ENCODE data around the gene SNX19. TPM values are rescaled to one million over a fixed set of nuclear protein-coding genes. Genes with fewer than 3 reads are reported as not detected.

SNX19 gene
- total RNA-seq, 2 donors from 2014 or later, result 16.4 to 33.8 TPM

DNA sequence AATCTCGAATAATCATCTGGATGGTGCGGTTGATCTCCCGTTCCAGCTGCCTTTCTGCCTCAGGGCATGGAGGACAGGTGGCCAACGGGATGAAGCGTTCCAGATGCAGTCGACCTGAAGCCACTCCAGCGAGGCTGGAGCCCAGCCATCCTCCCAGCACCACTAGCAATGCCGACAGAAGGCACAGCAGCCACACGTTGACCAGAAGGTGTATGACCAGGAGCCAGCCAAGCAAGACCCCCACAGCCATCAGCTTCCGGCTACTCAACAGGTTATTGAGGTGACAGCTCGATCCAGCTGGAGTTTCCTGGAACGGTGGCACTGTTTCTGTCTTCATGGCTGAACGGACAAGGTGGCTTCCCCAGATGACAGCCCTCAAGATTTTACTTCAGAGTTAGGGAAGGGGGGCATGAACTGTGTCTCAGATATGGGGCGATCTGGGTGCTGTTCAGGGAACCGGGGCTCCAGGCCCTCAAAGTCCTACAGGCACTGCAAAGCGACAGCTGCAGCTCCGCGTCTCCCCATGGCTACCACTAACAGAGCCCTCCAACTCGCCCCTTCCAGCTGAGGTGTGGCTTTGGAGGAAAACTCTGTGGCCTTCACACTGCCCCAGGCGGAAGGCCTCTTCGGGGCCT is 559 bp downstream of the SNX19 start:
- Mint-ChIP-seq H3K27ac (peak overlapping the region; percentile 72), H3K36me3 (ENCODE audit: low read depth) (no peaks in the 10 kb centered on the region), H3K9me3 (no peaks in the 10 kb centered on the region), H3K4me1 (peaks cover 9% of the 10 kb centered on the region), H3K4me3 (peak overlapping the region; percentile 77), H3K27me3 (peaks cover 4% of the 10 kb centered on the region)
- ATAC-seq (replicated peaks), result no peak

DNA sequence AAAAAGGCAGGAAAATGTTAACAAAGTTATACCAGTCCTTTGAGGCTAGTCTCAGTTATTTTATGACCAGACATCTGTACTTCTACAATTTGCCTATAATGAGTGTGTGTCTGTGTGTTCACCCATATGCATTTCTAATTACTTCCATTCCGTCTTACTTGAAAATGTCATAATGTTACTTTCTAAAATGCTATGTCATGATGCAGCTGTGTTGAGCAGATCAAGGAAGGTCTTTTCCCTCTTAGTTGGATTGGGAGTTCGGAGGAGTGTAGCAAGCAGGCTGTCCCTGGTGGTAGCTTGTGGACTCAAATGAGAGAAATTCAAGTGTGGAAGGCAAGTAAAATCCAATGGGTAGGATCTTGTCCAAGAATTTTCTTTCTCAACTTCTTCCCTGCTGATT is 3.0 kb downstream of the SNX19 start:
- Mint-ChIP-seq H3K27ac (no peak overlapping the region), H3K4me1 (peaks cover 20% of the 10 kb centered on the region), H3K9me3 (no peaks in the 10 kb centered on the region), H3K36me3 (ENCODE audit: low read depth) (no peaks in the 10 kb centered on the region), H3K4me3 (no peak overlapping the region), H3K27me3 (no peaks in the 10 kb centered on the region)
- no peak for ATAC-seq (replicated peaks)

DNA sequence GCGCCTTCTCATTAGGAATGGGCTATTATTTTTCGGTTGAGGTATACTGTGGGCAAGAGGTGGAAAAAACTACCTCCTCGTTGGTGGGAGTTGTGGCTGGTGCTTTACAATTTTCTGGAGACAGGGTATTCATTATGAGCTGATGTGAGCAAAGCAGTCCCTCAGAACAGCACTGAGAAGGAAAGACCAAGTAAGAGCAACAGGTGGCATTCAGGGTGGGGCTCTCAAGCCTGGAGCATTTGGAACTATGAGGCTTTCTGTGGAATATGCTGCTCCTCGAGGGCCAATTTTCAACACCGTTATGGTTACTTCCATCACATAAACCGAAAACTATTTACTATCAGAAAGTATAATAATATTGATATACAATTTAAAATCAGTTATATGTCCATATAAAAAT is 3.7 kb downstream of the SNX19 start:
- Mint-ChIP-seq H3K27me3 (no peaks in the 10 kb centered on the region), H3K36me3 (ENCODE audit: low read depth) (no peaks in the 10 kb centered on the region), H3K27ac (no peak overlapping the region), H3K4me3 (no peak overlapping the region), H3K9me3 (no peaks in the 10 kb centered on the region), H3K4me1 (peaks cover 20% of the 10 kb centered on the region)
- ATAC-seq (replicated peaks), result no peak

DNA sequence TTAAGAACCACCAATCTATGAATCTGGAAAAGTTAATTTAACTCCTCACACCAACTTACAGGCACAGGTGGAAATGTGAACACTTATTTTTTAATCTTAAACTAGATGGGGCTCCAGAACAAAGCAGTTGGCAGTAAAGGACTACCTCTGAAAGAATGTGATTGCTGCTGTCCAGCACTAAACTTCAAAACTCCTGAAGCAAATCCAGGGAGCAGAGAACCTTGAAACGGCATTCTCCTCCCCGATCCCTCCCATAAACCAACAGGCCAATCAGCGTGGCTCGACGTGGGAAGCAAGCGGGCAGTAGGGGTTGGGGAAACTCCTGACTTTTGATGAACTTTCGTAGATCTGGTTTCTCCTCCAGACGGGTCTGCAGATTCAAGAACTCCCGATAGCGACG is 5.0 kb downstream of the SNX19 start:
- no peak for ATAC-seq (replicated peaks)
- H3K4me1 Mint-ChIP-seq, result peaks cover 20% of the 10 kb centered on the region
- no peak overlapping the region for H3K27ac Mint-ChIP-seq
- H3K9me3 Mint-ChIP-seq, result no peaks in the 10 kb centered on the region
- no peaks in the 10 kb centered on the region for H3K36me3 Mint-ChIP-seq (ENCODE audit: low read depth)
- no peak overlapping the region for H3K4me3 Mint-ChIP-seq
- no peaks in the 10 kb centered on the region for H3K27me3 Mint-ChIP-seq

DNA sequence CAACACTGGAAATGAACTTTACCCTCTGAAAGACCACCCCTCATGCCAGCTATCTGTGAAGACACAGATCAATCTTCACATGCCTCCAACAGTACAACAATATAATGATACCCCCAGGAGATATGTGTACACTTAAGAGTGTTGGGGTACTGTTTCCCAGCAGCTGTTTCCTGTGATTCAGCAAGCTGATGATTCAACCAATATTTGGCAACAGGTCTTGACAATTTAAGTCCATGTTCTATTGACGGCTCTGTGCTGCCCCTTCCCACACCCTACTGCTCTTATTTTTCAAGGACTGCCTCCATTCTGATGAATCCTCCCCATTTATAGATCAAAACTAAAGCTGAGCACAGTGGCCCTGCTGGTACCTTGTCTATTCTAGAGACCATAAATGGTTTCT is 6.6 kb downstream of the SNX19 start:
- H3K36me3 Mint-ChIP-seq (ENCODE audit: low read depth), result no peaks in the 10 kb centered on the region
- H3K27me3 Mint-ChIP-seq, result no peaks in the 10 kb centered on the region
- no peak overlapping the region for H3K4me3 Mint-ChIP-seq
- H3K9me3 Mint-ChIP-seq, result no peaks in the 10 kb centered on the region
- H3K4me1 Mint-ChIP-seq, result peaks cover 24% of the 10 kb centered on the region
- no peak for ATAC-seq (replicated peaks)
- peak overlapping the region; percentile 67 for H3K27ac Mint-ChIP-seq

DNA sequence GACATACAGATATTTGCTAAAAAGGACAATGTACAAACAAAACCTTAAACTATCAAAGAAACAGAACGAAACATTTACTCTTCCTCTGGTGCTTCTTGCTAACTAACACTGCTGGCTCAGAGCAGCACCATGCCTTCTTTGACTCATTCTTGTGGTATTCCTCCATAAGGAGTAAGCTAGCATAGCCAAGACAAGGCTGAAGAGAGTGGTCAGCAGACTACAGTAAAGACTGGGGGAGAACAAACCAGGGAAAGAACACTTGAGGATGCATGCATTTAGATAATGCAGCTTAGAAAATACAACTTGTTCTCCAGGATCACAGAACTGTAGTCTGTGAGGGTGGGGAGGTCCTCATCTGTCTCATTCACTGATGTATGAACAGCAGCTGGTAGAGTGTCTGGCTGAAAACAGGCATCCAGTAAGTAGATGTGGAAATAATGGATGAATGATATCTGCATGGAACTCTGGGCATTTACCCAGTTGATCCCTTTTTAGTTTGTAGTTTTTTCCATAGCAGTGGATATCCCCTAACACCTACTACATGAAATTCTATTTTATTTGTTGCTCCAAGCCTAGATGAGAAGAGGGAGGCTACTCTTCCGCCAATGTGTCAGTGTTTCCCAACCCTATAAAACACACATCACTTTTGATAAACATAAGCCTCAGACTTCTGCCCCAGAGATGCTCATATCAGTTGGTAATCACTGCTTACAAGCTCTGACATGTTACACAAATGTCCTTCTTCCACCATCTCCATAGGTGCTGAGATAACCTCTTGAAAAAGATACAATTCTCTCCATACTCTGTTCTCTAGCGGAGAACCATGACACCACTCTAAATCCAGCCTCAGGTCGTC is 7.3 kb downstream of the SNX19 start:
- H3K4me1 Mint-ChIP-seq, result peaks cover 21% of the 10 kb centered on the region
- peak overlapping the region; percentile 67 for H3K27ac Mint-ChIP-seq
- H3K4me3 Mint-ChIP-seq, result no peak overlapping the region
- ATAC-seq (replicated peaks), result no peak
- H3K9me3 Mint-ChIP-seq, result no peaks in the 10 kb centered on the region
- H3K27me3 Mint-ChIP-seq, result no peaks in the 10 kb centered on the region
- H3K36me3 Mint-ChIP-seq (ENCODE audit: low read depth), result no peaks in the 10 kb centered on the region

DNA sequence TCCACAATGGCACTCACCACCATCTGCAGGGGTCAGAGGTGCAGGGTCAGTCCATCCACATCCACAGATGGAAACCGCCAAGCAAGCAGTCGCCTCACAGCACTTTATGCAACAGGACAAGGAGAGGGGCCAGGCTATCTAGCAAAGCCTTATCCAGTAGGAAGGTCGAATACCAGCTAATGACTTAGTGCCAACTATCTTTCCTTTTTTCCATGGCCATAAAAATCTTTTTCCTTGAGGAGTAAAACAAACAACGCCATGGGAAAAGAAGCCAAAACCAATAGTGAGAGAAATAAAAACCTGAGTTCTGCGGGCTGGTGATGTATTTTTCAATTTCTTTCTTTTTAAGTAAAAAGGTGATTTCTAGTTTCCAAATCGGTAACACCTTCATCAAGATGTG is 8.2 kb downstream of the SNX19 start:
- H3K36me3 Mint-ChIP-seq (ENCODE audit: low read depth), result no peaks in the 10 kb centered on the region
- H3K9me3 Mint-ChIP-seq, result no peaks in the 10 kb centered on the region
- H3K27me3 Mint-ChIP-seq, result no peaks in the 10 kb centered on the region
- no peak overlapping the region for H3K4me3 Mint-ChIP-seq
- no peak for ATAC-seq (replicated peaks)
- peaks cover 15% of the 10 kb centered on the region for H3K4me1 Mint-ChIP-seq
- H3K27ac Mint-ChIP-seq, result peak overlapping the region; percentile 67

DNA sequence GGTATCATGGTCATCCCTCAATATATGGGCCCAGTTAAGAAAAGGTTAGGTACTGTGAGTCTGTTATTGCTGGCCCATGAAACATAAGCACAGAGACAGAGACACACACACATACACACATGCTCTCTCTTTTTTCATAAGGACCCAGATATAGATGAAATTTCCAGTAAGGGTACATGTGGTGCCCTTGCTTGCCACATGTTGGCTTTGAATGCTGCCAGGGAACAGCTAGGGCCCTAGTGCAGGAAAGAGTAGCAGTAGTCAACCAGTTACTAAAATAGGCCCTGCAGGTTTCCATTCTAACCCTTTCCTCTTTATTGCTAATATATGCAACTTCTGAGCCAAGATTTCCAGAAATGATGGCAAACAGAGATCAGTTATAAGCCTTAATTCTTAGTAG is 9.1 kb downstream of the SNX19 start:
- H3K4me1 Mint-ChIP-seq, result peaks cover 15% of the 10 kb centered on the region
- peak overlapping the region; percentile 67 for H3K27ac Mint-ChIP-seq
- H3K36me3 Mint-ChIP-seq (ENCODE audit: low read depth), result no peaks in the 10 kb centered on the region
- no peaks in the 10 kb centered on the region for H3K27me3 Mint-ChIP-seq
- no peaks in the 10 kb centered on the region for H3K9me3 Mint-ChIP-seq
- no peak overlapping the region for H3K4me3 Mint-ChIP-seq
- ATAC-seq (replicated peaks), result no peak

DNA sequence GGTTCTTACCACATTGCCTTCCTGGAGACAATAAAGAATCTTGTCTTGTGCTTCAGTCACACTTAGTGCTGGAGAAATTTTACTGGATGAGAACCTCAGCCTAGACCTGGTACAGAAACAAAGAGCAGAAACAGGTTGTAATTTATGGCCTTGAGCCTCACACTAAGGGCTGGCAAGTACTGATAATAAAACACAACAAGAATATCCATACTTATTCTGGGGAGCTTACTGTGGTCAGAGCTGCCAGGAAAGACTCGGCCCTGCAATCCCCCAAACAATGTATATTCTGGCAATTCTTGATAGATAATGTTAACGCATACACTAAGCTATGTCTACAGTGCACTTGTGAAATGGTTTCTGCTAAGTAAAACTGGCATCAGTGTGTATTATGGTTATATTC is 9.7 kb downstream of the SNX19 start:
- Mint-ChIP-seq H3K27me3 (no peaks in the 10 kb centered on the region), H3K4me3 (no peak overlapping the region), H3K27ac (peak overlapping the region; percentile 36), H3K4me1 (peaks cover 15% of the 10 kb centered on the region), H3K9me3 (no peaks in the 10 kb centered on the region), H3K36me3 (ENCODE audit: low read depth) (no peaks in the 10 kb centered on the region)
- ATAC-seq (replicated peaks), result no peak

DNA sequence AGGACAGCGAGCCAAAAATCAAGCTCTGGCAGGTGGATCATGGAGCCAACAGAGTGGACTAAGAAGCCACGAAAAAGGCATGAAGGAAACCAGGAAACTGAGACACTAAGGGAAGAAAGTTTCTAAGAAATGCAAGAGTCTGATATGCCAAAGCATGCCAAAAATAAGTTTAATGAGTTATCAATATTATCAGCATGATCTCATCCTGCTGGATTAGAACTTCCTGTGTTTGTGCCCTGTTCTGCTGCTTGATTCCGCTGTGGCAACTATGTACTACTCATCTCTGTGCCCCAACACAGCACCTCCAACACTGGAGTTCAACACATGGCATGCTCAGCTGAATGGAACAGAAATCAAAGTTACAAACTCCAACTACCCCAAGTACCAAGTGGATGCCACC is 10.8 kb downstream of the SNX19 start:
- Mint-ChIP-seq H3K4me3 (no peak overlapping the region), H3K27ac (peak overlapping the region; percentile 58), H3K4me1 (peaks cover 17% of the 10 kb centered on the region), H3K36me3 (ENCODE audit: low read depth) (no peaks in the 10 kb centered on the region), H3K27me3 (no peaks in the 10 kb centered on the region), H3K9me3 (no peaks in the 10 kb centered on the region)
- ATAC-seq (replicated peaks), result no peak

DNA sequence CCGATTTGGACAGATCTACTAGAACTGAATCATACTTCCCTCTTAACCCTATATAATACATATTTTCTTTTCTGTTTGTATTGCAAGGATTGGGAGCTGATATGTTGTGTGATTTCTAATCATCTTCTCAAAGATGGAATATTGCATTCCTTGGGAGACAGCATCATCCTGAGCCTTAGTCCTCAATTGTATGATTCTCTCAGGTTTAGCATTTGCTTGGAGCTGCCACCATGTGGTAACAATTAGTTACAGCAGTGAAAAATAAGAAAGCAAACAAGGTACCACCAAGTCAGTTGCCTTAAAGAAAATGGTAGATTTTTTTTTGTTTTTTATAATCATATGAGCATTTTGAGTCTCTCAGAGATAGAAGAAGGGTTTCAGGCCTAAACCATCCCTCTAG is 11.9 kb downstream of the SNX19 start:
- H3K4me1 Mint-ChIP-seq, result peaks cover 10% of the 10 kb centered on the region
- H3K27me3 Mint-ChIP-seq, result no peaks in the 10 kb centered on the region
- peak overlapping the region; percentile 45 for H3K27ac Mint-ChIP-seq
- no peaks in the 10 kb centered on the region for H3K9me3 Mint-ChIP-seq
- H3K4me3 Mint-ChIP-seq, result no peak overlapping the region
- no peak for ATAC-seq (replicated peaks)
- no peaks in the 10 kb centered on the region for H3K36me3 Mint-ChIP-seq (ENCODE audit: low read depth)

DNA sequence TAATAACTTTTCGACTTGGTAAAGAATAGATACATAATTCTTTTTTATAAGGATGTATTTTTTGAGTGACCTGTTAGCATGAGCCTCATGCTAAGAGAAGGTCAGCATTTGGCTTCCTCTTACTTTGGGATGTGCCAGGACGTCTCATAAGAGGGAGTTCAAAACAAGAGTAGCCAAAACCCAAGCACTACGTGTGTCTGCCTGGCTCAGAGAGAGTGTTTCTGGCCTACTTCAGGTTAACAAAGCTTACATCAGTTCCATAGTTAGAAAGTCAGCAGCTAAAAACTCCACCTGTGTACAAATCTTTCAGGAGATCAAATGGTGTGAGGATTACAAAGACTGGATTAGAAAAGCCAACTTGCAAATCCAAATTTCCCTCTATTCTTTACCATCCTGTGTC is 13.9 kb downstream of the SNX19 start:
- no peak for ATAC-seq (replicated peaks)
- Mint-ChIP-seq H3K27me3 (no peaks in the 10 kb centered on the region), H3K27ac (no peak overlapping the region), H3K9me3 (no peaks in the 10 kb centered on the region), H3K4me3 (no peak overlapping the region), H3K4me1 (peaks cover 8% of the 10 kb centered on the region), H3K36me3 (ENCODE audit: low read depth) (no peaks in the 10 kb centered on the region)

DNA sequence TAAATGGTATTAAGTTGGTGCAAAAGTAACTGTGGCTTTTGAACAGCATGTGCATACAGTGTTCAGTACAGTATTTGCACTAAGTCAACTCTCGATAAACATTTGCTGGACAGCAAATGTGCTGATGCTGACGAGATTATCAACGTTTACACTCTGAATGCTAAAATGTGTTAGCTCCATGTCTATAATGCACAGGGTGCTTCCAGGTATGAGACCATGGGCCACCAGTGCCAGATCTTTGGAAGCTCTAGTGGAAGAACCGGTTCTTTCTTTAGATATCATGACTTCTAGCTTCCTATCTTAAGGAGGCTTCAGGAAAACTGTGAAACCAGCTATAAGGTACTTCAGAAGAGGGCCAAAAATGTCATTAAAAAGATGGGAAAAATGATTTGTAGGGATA is 17.2 kb downstream of the SNX19 start:
- Mint-ChIP-seq H3K36me3 (ENCODE audit: low read depth) (no peaks in the 10 kb centered on the region), H3K4me1 (peaks cover 9% of the 10 kb centered on the region), H3K27ac (no peak overlapping the region), H3K27me3 (no peaks in the 10 kb centered on the region), H3K9me3 (no peaks in the 10 kb centered on the region), H3K4me3 (no peak overlapping the region)
- no peak for ATAC-seq (replicated peaks)

DNA sequence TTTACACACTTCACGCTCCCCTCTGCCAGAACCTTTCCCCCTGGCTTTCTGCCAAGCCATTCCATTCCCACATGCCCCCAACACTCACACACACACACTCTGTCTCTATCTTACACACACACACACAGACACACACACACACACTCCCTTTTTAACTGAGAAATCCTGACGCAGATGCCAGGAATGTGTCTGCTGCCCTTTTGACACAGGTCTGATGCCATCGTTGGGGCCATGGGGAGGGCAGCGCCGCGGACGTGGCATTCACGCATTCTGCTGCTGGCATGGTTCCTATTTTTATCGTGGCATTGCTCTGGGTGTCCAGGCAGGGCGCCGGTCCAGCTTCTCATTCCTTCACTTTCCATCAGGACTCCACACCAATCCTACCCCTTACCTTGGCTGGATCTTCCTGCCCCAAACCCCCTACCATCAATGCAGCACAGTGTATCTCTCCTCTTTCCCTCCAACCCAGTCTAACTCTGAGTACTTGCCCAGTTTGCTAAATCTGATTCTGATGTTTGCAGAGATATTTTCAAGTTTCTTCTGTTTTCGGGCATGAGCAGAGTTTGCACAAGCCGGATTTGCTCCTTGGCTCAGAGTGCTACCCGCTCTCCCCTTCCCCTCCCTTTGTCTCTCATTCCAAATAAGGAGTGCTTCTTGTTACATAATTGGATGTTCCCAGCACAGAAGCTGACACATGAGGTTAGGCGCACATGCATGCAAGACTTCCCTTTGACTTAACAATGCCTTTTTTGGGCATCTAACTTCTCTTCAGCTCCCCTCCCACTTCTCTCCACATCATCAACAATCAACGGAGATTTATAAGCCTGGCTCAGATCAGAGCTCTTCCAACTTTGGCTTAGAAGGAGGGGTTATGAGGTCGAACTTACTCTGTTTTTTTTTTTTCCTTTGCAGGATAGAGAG is 18.8 kb downstream of the SNX19 start:
- H3K4me3 Mint-ChIP-seq, result no peak overlapping the region
- no peaks in the 10 kb centered on the region for H3K36me3 Mint-ChIP-seq (ENCODE audit: low read depth)
- peak overlapping the region; percentile 64 for H3K27ac Mint-ChIP-seq
- H3K4me1 Mint-ChIP-seq, result peaks cover 9% of the 10 kb centered on the region
- no peaks in the 10 kb centered on the region for H3K9me3 Mint-ChIP-seq
- H3K27me3 Mint-ChIP-seq, result no peaks in the 10 kb centered on the region
- ATAC-seq (replicated peaks), result no peak

Data from activated T-helper 17 cell treated with anti-CD3 and anti-CD28 coated beads, Interleukin-2, amount 50 U/mL, for 72 hours (primary cell).